Vagina (tissue), 2 donors: ENCODE results near the gene DNAI1.

Experiments used
- CTCF ChIP-seq, 3 experiments: fragments of 450-650 bp in 2 of 3; fragments of 200-600 bp in 1 of 3; sonication (generic) in 1 of 3; IDR thresholded peaks; one replicate each; pipeline ENCODE4 v1.5.1; 2017 to 2019; ENCODE audit warnings: antibody characterized with exemption in 3 of 3, mild to moderate bottlenecking in 2 of 3, moderate library complexity in 2 of 3
- POLR2A ChIP-seq, 2 donors: fragments of 450-650 bp; IDR thresholded peaks; one replicate each; pipeline ENCODE4 v1.6.1; 2017; ENCODE audit warnings: antibody characterized with exemption in 2 of 2, mild to moderate bottlenecking in 2 of 2, moderate library complexity in 2 of 2
- POLR2AphosphoS5 ChIP-seq, 2 donors: sonication (generic); formaldehyde crosslinking; IDR thresholded peaks; one replicate each; pipeline ENCODE4 v1.9.0; 2017; ENCODE audit warnings: antibody characterized with exemption in 2 of 2, mild to moderate bottlenecking in 2 of 2, low read depth in 1 of 2; ENCODE audit not compliant: insufficient read depth in 1 of 2

- TF ChIP-seq POLR2AphosphoS5 (IDR thresholded peaks at IDR 0.05; ENCODE audit: insufficient read depth in 1 of 2, low read depth in 1 of 2) = no peak
- TF ChIP-seq CTCF (IDR thresholded peaks at IDR 0.05) = no peak
- TF ChIP-seq POLR2A (IDR thresholded peaks at IDR 0.05) = no peak
Observed at GRCh38 chr9:34553511-34554021, 95.0 kb downstream of the DNAI1 start.
